ENCODE data around the gene DDA1.
A peak's percentile ranks its signal among the peaks of the same experiment; 100 is the strongest.

The DDA1 gene

GRCh38 chr19:17275441-17276175 is 33.8 kb upstream of the DDA1 start:
- H3K4me3 ChIP-seq (ENCODE audit: low read depth, low read length): no peak overlapping the region
- TF ChIP-seq CTCF (IDR thresholded peaks at IDR 0.05; ENCODE audit: low read depth, low read length): no peak
- no peak for TF ChIP-seq POLR2A (IDR thresholded peaks at IDR 0.05; ENCODE audit: extremely low read depth, insufficient read length)
- TF ChIP-seq MAX (IDR thresholded peaks at IDR 0.05; ENCODE audit: low read depth, low read length): no peak
- no peak for TF ChIP-seq MYC (IDR thresholded peaks at IDR 0.05; ENCODE audit: low read depth, low read length)
- no peak for DNase-seq (ENCODE audit: low read depth)

- no peak overlapping the region for H3K4me3 ChIP-seq (ENCODE audit: low read depth, low read length)
- DNase-seq (ENCODE audit: low read depth): no peak
- TF ChIP-seq CTCF (IDR thresholded peaks at IDR 0.05; ENCODE audit: low read depth, low read length): no peak
- no peak for TF ChIP-seq POLR2A (IDR thresholded peaks at IDR 0.05; ENCODE audit: extremely low read depth, insufficient read length)
- no peak for TF ChIP-seq MYC (IDR thresholded peaks at IDR 0.05; ENCODE audit: low read depth, low read length)
- no peak for TF ChIP-seq MAX (IDR thresholded peaks at IDR 0.05; ENCODE audit: low read depth, low read length)
Measured at GRCh38 chr19:17279436-17279835, 29.9 kb upstream of the DDA1 start.

GRCh38 chr19:17281391-17282304 is 27.7 kb upstream of the DDA1 start, which contains the start of gene ANKLE1:
Gene ANKLE1 (plus strand): TSS chr19:17281901. CDS start chr19:17281921, 20 bp downstream.
- peak; percentile 94 for TF ChIP-seq MYC (IDR thresholded peaks at IDR 0.05; ENCODE audit: low read depth, low read length)
- peak; percentile 90 for TF ChIP-seq MAX (IDR thresholded peaks at IDR 0.05; ENCODE audit: low read depth, low read length)
- peak; percentile 55 for TF ChIP-seq POLR2A (IDR thresholded peaks at IDR 0.05; ENCODE audit: extremely low read depth, insufficient read length)
- no peak for TF ChIP-seq CTCF (IDR thresholded peaks at IDR 0.05; ENCODE audit: low read depth, low read length)
- peak within 1 kb of the TSS; percentile 90 for H3K4me3 ChIP-seq (ENCODE audit: low read depth, low read length)
- DNase-seq (ENCODE audit: low read depth): peak; percentile 89

DNA sequence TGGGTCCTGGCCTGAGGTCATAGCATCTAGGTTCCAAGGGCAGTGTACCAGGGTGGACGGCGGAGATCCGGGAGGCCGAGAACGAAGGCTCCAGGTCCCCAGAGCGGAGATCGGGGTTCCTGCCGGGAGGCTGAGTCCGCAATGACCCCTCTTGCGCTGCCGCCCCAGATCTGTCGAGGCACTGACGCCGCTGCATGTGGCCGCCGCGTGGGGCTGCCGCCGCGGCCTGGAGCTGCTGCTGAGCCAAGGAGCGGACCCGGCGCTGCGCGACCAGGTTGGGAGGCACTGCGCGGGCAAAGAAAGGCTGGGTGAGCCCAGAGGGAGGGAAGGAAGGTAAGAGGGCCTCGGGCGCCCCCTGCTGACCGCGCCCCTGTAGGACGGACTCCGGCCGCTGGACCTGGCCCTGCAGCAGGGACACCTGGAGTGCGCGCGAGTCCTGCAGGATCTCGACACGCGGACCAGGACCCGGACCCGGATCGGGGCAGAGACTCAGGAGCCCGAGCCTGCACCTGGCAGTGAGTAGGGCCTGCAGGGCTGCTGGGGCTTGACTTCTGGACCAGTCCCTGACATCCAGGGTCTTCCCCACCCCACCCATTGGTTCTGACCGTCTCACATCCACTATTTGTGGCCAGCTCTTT is 26.8 kb upstream of the DDA1 start:
- TF ChIP-seq MAX (IDR thresholded peaks at IDR 0.05; ENCODE audit: low read depth, low read length) (peak; percentile 81), CTCF (IDR thresholded peaks at IDR 0.05; ENCODE audit: low read depth, low read length) (peak; percentile 69), POLR2A (IDR thresholded peaks at IDR 0.05; ENCODE audit: extremely low read depth, insufficient read length) (peak; percentile 48), MYC (IDR thresholded peaks at IDR 0.05; ENCODE audit: low read depth, low read length) (peak; percentile 63; the same call in 1 of the 2 replicates)
- DNase-seq (ENCODE audit: low read depth): peak; percentile 93
- peak overlapping the region; percentile 90 for H3K4me3 ChIP-seq (ENCODE audit: low read depth, low read length)

GRCh38 chr19:17283504-17283996 is 25.8 kb upstream of the DDA1 start:
- H3K4me3 ChIP-seq (ENCODE audit: low read depth, low read length): no peak overlapping the region
- TF ChIP-seq MYC (IDR thresholded peaks at IDR 0.05; ENCODE audit: low read depth, low read length) (no peak), CTCF (IDR thresholded peaks at IDR 0.05; ENCODE audit: low read depth, low read length) (no peak), POLR2A (IDR thresholded peaks at IDR 0.05; ENCODE audit: extremely low read depth, insufficient read length) (no peak), MAX (IDR thresholded peaks at IDR 0.05; ENCODE audit: low read depth, low read length) (no peak)
- DNase-seq (ENCODE audit: low read depth): no peak
